ENCODE measurements around the gene ARHGEF10L.
A peak's percentile ranks its signal among the peaks of the same experiment; 100 is the strongest.

ARHGEF10L gene

DNA sequence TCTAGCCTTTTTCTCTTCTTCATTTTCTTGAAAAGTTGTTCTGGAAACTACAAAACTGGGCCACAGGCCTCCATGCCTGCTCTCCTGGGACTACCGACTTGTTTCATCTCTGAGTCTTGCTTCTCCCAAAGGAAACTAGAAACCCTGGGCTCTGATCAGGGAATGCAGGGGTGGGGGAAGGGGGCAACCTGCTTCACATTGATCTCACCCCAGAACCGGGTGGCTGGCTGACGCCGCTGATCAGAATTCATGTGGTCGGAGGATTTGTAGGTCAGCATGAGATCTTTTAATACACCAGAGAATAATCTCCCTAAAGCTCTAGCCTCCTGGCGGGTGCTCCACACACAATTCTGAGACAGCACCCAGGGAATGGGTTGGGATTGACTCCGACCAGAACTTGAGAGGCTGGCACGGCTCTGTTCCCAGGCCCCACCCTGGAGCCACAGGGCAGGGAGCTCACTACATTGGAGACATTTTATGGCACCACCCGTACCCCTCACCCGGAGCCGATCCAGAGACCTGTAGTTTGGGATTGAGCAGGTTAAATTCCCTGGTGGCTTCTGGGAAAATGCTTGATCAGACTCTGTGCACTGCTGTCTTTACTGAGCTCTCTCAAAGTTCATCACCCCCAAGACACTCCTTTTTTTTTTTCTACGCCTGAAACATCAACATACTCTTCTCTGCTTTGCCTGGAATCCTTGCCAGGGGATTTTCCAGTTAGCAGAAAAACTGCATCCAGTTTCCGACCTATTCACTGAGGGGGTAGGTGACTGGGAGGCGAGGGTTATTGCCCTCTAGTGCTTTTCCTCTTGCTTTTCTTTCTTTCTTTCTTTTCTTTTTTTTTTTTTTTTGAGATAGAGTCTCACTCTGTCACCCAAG, 12.2 kb upstream of the ARHGEF10L start:
- Histone ChIP-seq H2BK120ac (ENCODE audit: low read depth, low read length) (no peak overlapping the region), H3K4ac (ENCODE audit: low read depth in 1 of 2, low read length in 2 of 2) (no peak overlapping the region), H3K4me2 (ENCODE audit: low read length, poor library complexity, severe bottlenecking) (no peak overlapping the region), H2AK5ac (ENCODE audit: low read length, severe bottlenecking) (no peak overlapping the region), H3K4me1 (ENCODE audit: control insufficient read depth, insufficient read depth, low read depth, low read length) (peaks cover 7% of the 10 kb centered on the region), H3K9ac (ENCODE audit: low read length) (peak overlapping the region; percentile 36), H3K79me1 (replicated peaks; ENCODE audit: low read length, poor library complexity, severe bottlenecking) (no peaks in the 10 kb centered on the region), H3K23ac (ENCODE audit: low read length in 2 of 2) (no peak overlapping the region), H3K18ac (ENCODE audit: low read depth in 1 of 2, low read length in 2 of 2) (no peak overlapping the region), H2AFZ (ENCODE audit: low read depth, low read length) (no peak overlapping the region), H4K8ac (ENCODE audit: low read length) (no peak overlapping the region), H4K91ac (ENCODE audit: low read length) (no peak overlapping the region), H3K36me3 (ENCODE audit: control insufficient read depth in 1 of 2, insufficient read depth in 2 of 2, low read depth in 1 of 2, low read length in 2 of 2) (no peaks in the 10 kb centered on the region), H2BK5ac (ENCODE audit: low read depth, low read length, poor library complexity, severe bottlenecking) (no peak overlapping the region), H3K27me3 (ENCODE audit: control insufficient read depth in 1 of 2, insufficient read depth in 1 of 2, low read length in 2 of 2) (peaks cover 0 to 24% of the 10 kb centered on the region in 2 experiments), H3K9me3 (ENCODE audit: control insufficient read depth, low read length) (no peaks in the 10 kb centered on the region), H3K14ac (ENCODE audit: low read length in 2 of 2) (no peak overlapping the region), H2BK15ac (ENCODE audit: low read depth, poor library complexity, severe bottlenecking) (no peak overlapping the region), H2BK12ac (ENCODE audit: low read length in 2 of 2) (no peak overlapping the region), H3K27ac (ENCODE audit: low read length, poor library complexity, severe bottlenecking) (no peak overlapping the region), H3K4me3 (ENCODE audit: insufficient read depth in 1 of 2, low read depth in 1 of 2, low read length in 2 of 2) (peak overlapping the region in 1 of 2 experiments; percentile 40)
- 85% methylated on average over 11 of the region's 14 CpGs for WGBS
- peak; percentile 43 for DNase-seq

DNA sequence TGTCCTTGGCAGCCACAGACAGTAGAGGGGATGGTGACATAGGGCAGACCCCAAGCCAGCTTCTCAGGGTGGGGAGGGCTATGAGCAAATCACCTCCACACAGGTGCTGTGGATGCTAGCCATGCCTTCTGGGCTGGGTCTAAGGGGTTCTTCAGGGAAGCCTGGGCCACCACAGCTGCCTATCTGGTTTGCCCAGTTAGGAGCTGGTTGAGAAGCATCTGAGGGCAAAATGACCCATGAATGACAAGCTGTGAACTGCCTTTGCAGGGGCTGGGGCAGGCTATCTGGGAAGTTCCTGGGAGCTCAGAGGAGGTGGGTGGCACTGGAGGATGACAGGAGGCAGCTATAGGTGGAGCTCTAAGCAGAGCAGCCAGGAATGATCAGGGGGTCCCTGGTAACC, 10.1 kb upstream of the ARHGEF10L start:
- H2AFZ ChIP-seq (ENCODE audit: low read depth, low read length) = no peak overlapping the region
- H2BK5ac ChIP-seq (ENCODE audit: low read depth, low read length, poor library complexity, severe bottlenecking) = no peak overlapping the region
- H2BK120ac ChIP-seq (ENCODE audit: low read depth, low read length) = no peak overlapping the region
- peaks cover 0 to 18% of the 10 kb centered on the region in 2 experiments for H3K27me3 ChIP-seq (ENCODE audit: control insufficient read depth in 1 of 2, insufficient read depth in 1 of 2, low read length in 2 of 2)
- H2AK5ac ChIP-seq (ENCODE audit: low read length, severe bottlenecking) = no peak overlapping the region
- no peak overlapping the region for H4K8ac ChIP-seq (ENCODE audit: low read length)
- H3K4ac ChIP-seq (ENCODE audit: low read depth in 1 of 2, low read length in 2 of 2) = no peak overlapping the region
- no peak overlapping the region for H3K4me3 ChIP-seq (ENCODE audit: insufficient read depth in 1 of 2, low read depth in 1 of 2, low read length in 2 of 2)
- no peak overlapping the region for H2BK15ac ChIP-seq (ENCODE audit: low read depth, poor library complexity, severe bottlenecking)
- peaks cover 4% of the 10 kb centered on the region for H3K4me1 ChIP-seq (ENCODE audit: control insufficient read depth, insufficient read depth, low read depth, low read length)
- no peak overlapping the region for H3K4me2 ChIP-seq (ENCODE audit: low read length, poor library complexity, severe bottlenecking)
- H3K36me3 ChIP-seq (ENCODE audit: control insufficient read depth in 1 of 2, insufficient read depth in 2 of 2, low read depth in 1 of 2, low read length in 2 of 2) = no peaks in the 10 kb centered on the region
- H2BK12ac ChIP-seq (ENCODE audit: low read length in 2 of 2) = no peak overlapping the region
- H3K9ac ChIP-seq (ENCODE audit: low read length) = no peak overlapping the region
- no peak overlapping the region for H3K14ac ChIP-seq (ENCODE audit: low read length in 2 of 2)
- no peak overlapping the region for H3K27ac ChIP-seq (ENCODE audit: low read length, poor library complexity, severe bottlenecking)
- no peak overlapping the region for H3K18ac ChIP-seq (ENCODE audit: low read depth in 1 of 2, low read length in 2 of 2)
- DNase-seq = no peak
- no peaks in the 10 kb centered on the region for H3K9me3 ChIP-seq (ENCODE audit: control insufficient read depth, low read length)
- H3K79me1 ChIP-seq (replicated peaks; ENCODE audit: low read length, poor library complexity, severe bottlenecking) = no peaks in the 10 kb centered on the region
- H3K23ac ChIP-seq (ENCODE audit: low read length in 2 of 2) = peak overlapping the region in 1 of 2 experiments; percentile 63
- no peak overlapping the region for H4K91ac ChIP-seq (ENCODE audit: low read length)

GRCh38 chr1:17531343-17531681, 8.2 kb upstream of the ARHGEF10L start:
- no peak for DNase-seq
- Histone ChIP-seq H3K4me3 (ENCODE audit: insufficient read depth in 1 of 2, low read depth in 1 of 2, low read length in 2 of 2) (no peak overlapping the region), H2BK120ac (ENCODE audit: low read depth, low read length) (no peak overlapping the region), H2BK15ac (ENCODE audit: low read depth, poor library complexity, severe bottlenecking) (no peak overlapping the region), H2BK5ac (ENCODE audit: low read depth, low read length, poor library complexity, severe bottlenecking) (no peak overlapping the region), H3K18ac (ENCODE audit: low read depth in 1 of 2, low read length in 2 of 2) (no peak overlapping the region), H3K9me3 (ENCODE audit: control insufficient read depth, low read length) (no peaks in the 10 kb centered on the region), H3K14ac (ENCODE audit: low read length in 2 of 2) (no peak overlapping the region), H3K27ac (ENCODE audit: low read length, poor library complexity, severe bottlenecking) (no peak overlapping the region), H2AFZ (ENCODE audit: low read depth, low read length) (no peak overlapping the region), H3K23ac (ENCODE audit: low read length in 2 of 2) (no peak overlapping the region), H3K27me3 (ENCODE audit: control insufficient read depth in 1 of 2, insufficient read depth in 1 of 2, low read length in 2 of 2) (peaks cover 0 to 10% of the 10 kb centered on the region in 2 experiments), H3K36me3 (ENCODE audit: control insufficient read depth in 1 of 2, insufficient read depth in 2 of 2, low read depth in 1 of 2, low read length in 2 of 2) (no peaks in the 10 kb centered on the region), H3K4me1 (ENCODE audit: control insufficient read depth, insufficient read depth, low read depth, low read length) (peaks cover 2% of the 10 kb centered on the region), H3K9ac (ENCODE audit: low read length) (peak overlapping the region; percentile 68), H2BK12ac (ENCODE audit: low read length in 2 of 2) (no peak overlapping the region), H4K8ac (ENCODE audit: low read length) (no peak overlapping the region), H3K4me2 (ENCODE audit: low read length, poor library complexity, severe bottlenecking) (no peak overlapping the region), H3K79me1 (replicated peaks; ENCODE audit: low read length, poor library complexity, severe bottlenecking) (no peaks in the 10 kb centered on the region), H2AK5ac (ENCODE audit: low read length, severe bottlenecking) (no peak overlapping the region), H4K91ac (ENCODE audit: low read length) (no peak overlapping the region), H3K4ac (ENCODE audit: low read depth in 1 of 2, low read length in 2 of 2) (no peak overlapping the region)
- WGBS = 69% methylated on average over 4 of the region's 4 CpGs

DNA sequence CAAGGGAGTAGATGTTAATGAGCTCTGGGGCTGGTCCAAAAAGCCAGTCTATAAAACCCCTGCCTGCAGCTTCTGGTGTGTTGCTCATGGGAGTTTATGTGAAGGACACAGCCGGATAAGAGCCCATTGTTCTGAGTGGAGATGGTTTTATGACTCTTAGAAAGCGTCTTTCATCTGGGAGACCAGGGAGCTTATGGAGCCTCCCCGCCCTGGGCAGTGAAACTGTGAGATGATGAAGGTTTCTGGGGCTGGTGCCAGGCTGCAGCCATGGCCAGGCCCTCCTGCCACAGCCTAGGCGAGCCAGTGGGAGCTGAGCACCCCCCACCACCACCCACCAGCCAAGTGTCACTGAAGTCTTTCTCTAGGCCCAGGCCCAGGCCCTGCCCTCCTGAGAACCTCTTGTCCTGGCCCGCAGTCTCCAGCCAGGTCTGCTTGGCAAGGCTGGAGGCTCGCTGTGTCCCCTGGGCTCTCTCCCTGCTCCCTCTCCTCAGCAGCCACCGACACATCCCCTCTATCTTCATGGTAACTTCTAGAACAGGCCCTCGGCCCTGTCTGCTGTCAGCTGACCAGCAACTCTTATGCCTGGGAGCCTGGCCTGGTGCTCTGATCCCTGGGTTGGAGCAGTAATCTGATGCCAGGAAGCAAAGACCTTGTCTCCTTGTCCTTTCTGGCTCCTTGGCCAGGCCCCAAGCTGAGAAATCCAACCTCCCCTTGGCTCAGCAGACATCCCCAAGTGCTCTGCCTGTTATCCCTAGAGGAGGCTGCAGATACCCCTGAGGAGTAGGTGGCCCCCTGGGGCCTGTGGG, 7.6 kb upstream of the ARHGEF10L start:
- Histone ChIP-seq H4K8ac (ENCODE audit: low read length) (no peak overlapping the region), H3K23ac (ENCODE audit: low read length in 2 of 2) (no peak overlapping the region), H3K18ac (ENCODE audit: low read depth in 1 of 2, low read length in 2 of 2) (peak overlapping the region in 1 of 2 experiments; percentile 64), H2BK12ac (ENCODE audit: low read length in 2 of 2) (peak overlapping the region in 1 of 2 experiments; percentile 67), H3K79me1 (replicated peaks; ENCODE audit: low read length, poor library complexity, severe bottlenecking) (no peaks in the 10 kb centered on the region), H2AK5ac (ENCODE audit: low read length, severe bottlenecking) (no peak overlapping the region), H3K27ac (ENCODE audit: low read length, poor library complexity, severe bottlenecking) (no peak overlapping the region), H2BK120ac (ENCODE audit: low read depth, low read length) (no peak overlapping the region), H3K4ac (ENCODE audit: low read depth in 1 of 2, low read length in 2 of 2) (peak overlapping the region in 1 of 2 experiments; percentile 44), H3K27me3 (ENCODE audit: control insufficient read depth in 1 of 2, insufficient read depth in 1 of 2, low read length in 2 of 2) (peaks cover 0 to 10% of the 10 kb centered on the region in 2 experiments), H3K14ac (ENCODE audit: low read length in 2 of 2) (no peak overlapping the region), H3K4me1 (ENCODE audit: control insufficient read depth, insufficient read depth, low read depth, low read length) (peaks cover 2% of the 10 kb centered on the region), H3K9ac (ENCODE audit: low read length) (peak overlapping the region; percentile 68), H3K36me3 (ENCODE audit: control insufficient read depth in 1 of 2, insufficient read depth in 2 of 2, low read depth in 1 of 2, low read length in 2 of 2) (no peaks in the 10 kb centered on the region), H2BK15ac (ENCODE audit: low read depth, poor library complexity, severe bottlenecking) (no peak overlapping the region), H3K4me2 (ENCODE audit: low read length, poor library complexity, severe bottlenecking) (no peak overlapping the region), H2AFZ (ENCODE audit: low read depth, low read length) (peak overlapping the region; percentile 46), H3K9me3 (ENCODE audit: control insufficient read depth, low read length) (no peaks in the 10 kb centered on the region), H3K4me3 (ENCODE audit: insufficient read depth in 1 of 2, low read depth in 1 of 2, low read length in 2 of 2) (no peak overlapping the region), H2BK5ac (ENCODE audit: low read depth, low read length, poor library complexity, severe bottlenecking) (no peak overlapping the region), H4K91ac (ENCODE audit: low read length) (no peak overlapping the region)
- 82% methylated on average over 8 of the region's 8 CpGs for WGBS
- DNase-seq = no peak
